AG04450 (cell line): ENCODE results near the gene ATOSB. TPM values are rescaled to one million over a fixed set of nuclear protein-coding genes. Genes with fewer than 3 reads are reported as not detected.

Experiments
- CTCF ChIA-PET: fragments of 300-600, 350-600 bp; formaldehyde crosslinking; extraction: SDS; loops from one replicate; lab custom pipeline; 2022; ENCODE audit warnings: antibody characterized with exemption, inconsistent platforms; lab: Charles Lee
- POLR2A ChIA-PET: fragments of 350-600 bp; formaldehyde crosslinking; extraction: SDS; loops from one replicate; lab custom pipeline; 2021; ENCODE audit warnings: antibody characterized with exemption, inconsistent platforms; lab: Yijun Ruan, JAX
- DNase-seq: peaks from one replicate; pipeline ENCODE4 v3.0.0-alpha.2; 2011; ENCODE audit warnings: low read depth, low spot score
- H3K27ac ChIP-seq: one replicate; pipeline ENCODE4 v1.5.1; 2012; ENCODE audit warnings: low read depth, low read length, control low read depth
- H3K27me3 ChIP-seq: one replicate; pipeline ENCODE4 v1.6.0; 2012; ENCODE audit warnings: low read length; ENCODE audit not compliant: control insufficient read depth, insufficient read depth
- H3K4me3 ChIP-seq: 2 replicates; pipeline ENCODE4 v1.5.1; 2011; ENCODE audit warnings: mild to moderate bottlenecking, low read depth, low read length, control low read depth
- H3K9me3 ChIP-seq: 2 replicates; pipeline ENCODE4 v1.5.1; 2012; ENCODE audit warnings: low read length; ENCODE audit not compliant: control insufficient read depth, insufficient read depth
- CTCF ChIP-seq: IDR thresholded peaks from 2 replicates; pipeline ENCODE4 v1.5.1; 2011; ENCODE audit warnings: low read depth, low read length, control low read depth, inconsistent platforms
- polyA plus RNA-seq: library from polyadenylated mRNA; depleted of rRNA; stranded (reverse); fragments of >200 nt; gene quantifications from 2 replicates; pipeline ENCODE4 v1.2.3, GENCODE V29; 2011

ATOSB gene
- polyA plus RNA-seq, 1 experiment = 20.4 TPM

DNA sequence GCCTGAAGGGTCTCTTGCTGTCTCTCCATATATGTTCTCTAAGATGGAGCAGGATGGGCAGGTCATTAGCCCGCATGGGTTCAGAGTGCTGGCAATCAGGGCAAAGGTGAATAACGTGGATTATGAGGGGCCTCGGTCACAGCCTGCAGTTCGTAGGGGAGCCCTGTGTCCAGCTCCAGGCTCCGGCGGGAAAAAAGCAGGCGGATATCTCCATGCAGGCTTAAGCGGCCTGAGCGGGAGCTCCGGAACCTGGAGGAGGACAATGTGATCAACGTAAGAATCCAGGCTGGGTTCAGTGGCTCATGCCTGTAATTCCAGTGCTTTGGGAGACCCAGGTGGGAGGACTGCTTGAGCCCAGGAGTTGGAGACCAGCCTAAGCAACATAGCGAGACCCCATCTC, 10.5 kb downstream of the ATOSB start:
- Histone ChIP-seq H3K27ac (no peak overlapping the region), H3K4me3 (no peak overlapping the region), H3K9me3 (no peaks in the 10 kb centered on the region; the same call in 1 of the 2 replicates), H3K27me3 (no peaks in the 10 kb centered on the region)
- ChIA-PET CTCF (no interaction called here), POLR2A (no interaction called here)
- no peak for DNase-seq
- no peak for TF ChIP-seq CTCF

DNA sequence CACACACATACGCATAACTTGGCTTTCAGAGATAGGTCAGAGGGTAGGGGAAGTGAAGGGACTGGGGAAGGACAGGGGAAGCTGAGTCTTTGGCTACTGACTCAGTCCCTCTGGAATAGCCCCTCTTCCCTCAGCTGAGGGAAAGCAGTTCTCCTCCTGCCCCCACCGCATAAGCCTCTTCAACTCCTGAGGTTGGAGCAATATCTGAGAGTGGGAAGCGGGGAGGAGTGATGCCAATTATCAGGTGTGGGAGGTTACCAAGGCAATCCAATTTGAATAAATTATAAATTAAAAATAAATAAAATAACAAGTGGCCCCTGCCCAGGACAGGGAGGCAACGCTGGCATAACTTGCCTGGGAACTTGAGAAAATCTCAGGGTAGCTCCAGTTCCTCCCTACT, 11.1 kb downstream of the ATOSB start:
- no peak for TF ChIP-seq CTCF
- POLR2A ChIA-PET = no interaction called here

DNA sequence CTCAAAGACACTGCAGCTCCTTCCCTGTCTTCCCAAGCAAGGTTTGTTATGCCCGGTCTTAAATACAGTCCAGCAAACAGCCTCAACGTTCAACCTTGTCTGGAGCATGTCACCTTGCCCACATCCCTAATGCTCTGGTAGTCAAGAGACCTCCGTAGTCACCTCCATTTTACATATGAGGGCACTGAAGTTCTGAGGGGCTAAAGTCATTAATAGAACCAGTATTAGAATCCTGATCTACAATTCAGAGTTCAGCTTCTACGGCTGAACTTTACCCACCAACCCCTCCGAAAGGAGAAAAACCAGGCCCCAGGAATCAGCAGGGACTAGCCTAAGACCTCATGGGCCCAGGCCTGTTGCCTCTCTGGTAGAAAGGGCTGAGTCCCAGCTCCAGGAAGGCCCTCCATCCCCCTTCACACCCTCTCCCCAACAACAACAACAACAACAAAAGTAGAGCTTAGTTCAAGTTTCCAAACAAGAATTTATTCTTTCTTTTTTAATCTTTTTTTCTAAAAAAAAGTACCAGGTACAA, 11.9 kb downstream of the ATOSB start:
- POLR2A ChIA-PET = interaction anchor here (0.9 to 2.3 kb wide), 5 partner anchors 8 to 32 kb away, joined by 3 to 12 read pairs (median 9); partner anchors contain the start of genes ATOSB, FANCG and VCP
- no peak for DNase-seq

More for the DNA sequence above, 11.1 kb downstream of the ATOSB start:
- no peak for DNase-seq
- Histone ChIP-seq H3K4me3 (no peak overlapping the region), H3K27me3 (no peaks in the 10 kb centered on the region), H3K9me3 (no peaks in the 10 kb centered on the region; the same call in 1 of the 2 replicates), H3K27ac (no peak overlapping the region)
- CTCF ChIA-PET = interaction anchor here (0.6 kb wide), 1 partner anchor 10 kb away, joined by 3 read pairs; no protein-coding TSS in a partner anchor

DNA sequence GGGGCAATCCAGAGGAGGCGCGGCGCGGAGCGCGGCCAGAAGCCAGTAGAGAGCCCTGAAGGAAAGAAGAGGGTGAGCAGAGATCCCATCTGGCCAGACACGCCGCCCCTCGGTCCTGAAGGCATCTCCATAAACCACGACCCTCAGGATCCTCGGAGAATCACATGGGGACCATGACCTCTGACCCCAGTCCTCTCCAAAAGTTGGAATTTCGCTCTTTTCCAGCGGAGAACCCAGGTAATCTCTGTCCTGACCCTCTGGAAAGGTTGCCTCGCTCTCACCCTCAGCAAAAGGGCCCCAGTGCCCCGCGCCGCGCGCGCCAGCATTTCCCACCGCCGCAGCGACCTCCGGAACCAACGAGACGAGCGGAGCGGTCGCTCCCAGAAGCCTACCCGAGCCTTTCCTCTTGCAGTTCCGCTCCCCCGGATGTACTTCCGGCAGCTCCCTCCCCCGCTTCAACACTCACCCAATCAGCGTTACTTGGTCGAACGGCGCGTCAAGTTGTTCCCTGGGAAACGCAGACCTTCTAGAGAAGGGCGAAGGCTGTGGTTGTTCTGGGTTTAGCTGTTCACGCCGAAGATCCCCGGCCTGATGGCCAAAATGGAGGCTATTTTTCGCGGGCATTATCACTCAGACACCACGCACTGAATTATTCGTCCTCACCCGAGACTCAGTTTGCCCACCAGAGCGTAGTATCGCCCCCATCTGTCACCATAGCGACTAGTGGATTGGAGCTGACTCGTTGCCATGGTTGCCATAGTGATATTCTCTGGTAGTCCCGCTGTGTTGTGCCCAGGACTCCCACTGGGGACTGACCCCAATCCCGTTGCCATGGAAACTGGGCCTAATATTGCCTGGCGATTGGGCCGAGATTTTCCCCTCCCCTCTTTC, 12.6 kb downstream of the ATOSB start, which contains the start of gene STOML2:
Gene STOML2, minus strand, starts transcription at position 363 of the 891 bp plus-strand sequence. Its CDS starts 37 bp downstream, at position 326.
- Histone ChIP-seq H3K27ac (peak within 1 kb of the TSS; percentile 55), H3K4me3 (peak within 1 kb of the TSS; percentile 82), H3K27me3 (no peaks in the 10 kb centered on the region), H3K9me3 (no peaks in the 10 kb centered on the region; the same call in 1 of the 2 replicates)
- DNase-seq = peak; percentile 90
- TF ChIP-seq CTCF = no peak
- ChIA-PET POLR2A (interaction anchor here (0.9 to 2.3 kb wide), 5 partner anchors 8 to 31 kb away, joined by 3 to 12 read pairs (median 9); partner anchors contain the start of genes ATOSB, FANCG and VCP), CTCF (interaction anchor here (0.7 to 1.5 kb wide), 5 partner anchors 11 to 375 kb away, joined by 3 read pairs; no protein-coding TSS in a partner anchor)

More for the DNA sequence above, 11.9 kb downstream of the ATOSB start:
- peak overlapping the region; percentile 47 for H3K27ac ChIP-seq
- no peaks in the 10 kb centered on the region; the same call in 1 of the 2 replicates for H3K9me3 ChIP-seq
- peak overlapping the region; percentile 52 for H3K4me3 ChIP-seq
- CTCF ChIA-PET = interaction anchor here (0.6 to 1.3 kb wide), 4 partner anchors 11 to 374 kb away, joined by 3 read pairs; no protein-coding TSS in a partner anchor
- H3K27me3 ChIP-seq = no peaks in the 10 kb centered on the region
- TF ChIP-seq CTCF = no peak
